ENCODE data around the gene HMG20B. TPM values are rescaled to one million over a fixed set of nuclear protein-coding genes. Genes with fewer than 3 reads are reported as not detected.
A peak's percentile ranks its signal among the peaks of the same experiment; 100 is the strongest.

HMG20B gene
- polyA plus RNA-seq, 1 donor (not counting 4 experiments of a cell fraction or from before 2014, with no cell fraction given): 27.9 TPM

GRCh38 chr19:3605361-3605760 lies 32.6 kb downstream of the HMG20B start:
- dilution Hi-C loops (cut with MboI; ENCODE audit: extremely low pct_ligation_motif_present, low sequenced_read_pairs): no loop called here
- Histone ChIP-seq H3K4me3 (ENCODE audit: control insufficient read depth in 2 of 3, extremely low read depth in 1 of 3, insufficient read depth in 2 of 3, low read depth in 1 of 3, low read length in 3 of 3) (no peak overlapping the region), H3K9ac (ENCODE audit: control insufficient read depth, extremely low read depth, insufficient read depth, low read length) (no peak overlapping the region), H3K4me1 (ENCODE audit: control insufficient read depth, extremely low read depth, insufficient read depth, low read length) (no peaks in the 10 kb centered on the region), H3K27ac (ENCODE audit: control insufficient read depth, insufficient read depth, low read length) (no peak overlapping the region), H3K9me3 (ENCODE audit: control insufficient read depth, low read depth, low read length) (no peaks in the 10 kb centered on the region), H3K27me3 (ENCODE audit: control insufficient read depth, extremely low read depth, insufficient read depth, low read length) (peaks cover 16% of the 10 kb centered on the region), H3K4me2 (ENCODE audit: control insufficient read depth, extremely low read depth, insufficient read depth, low read depth, low read length) (no peak overlapping the region), H3K79me2 (ENCODE audit: control insufficient read depth, insufficient read depth, low read length) (no peaks in the 10 kb centered on the region), H3K36me3 (ENCODE audit: control insufficient read depth in 2 of 2, extremely low read depth in 1 of 2, insufficient read depth in 2 of 2, low read length in 2 of 2) (no peaks in the 10 kb centered on the region), H3K9me1 (ENCODE audit: control insufficient read depth, extremely low read depth, insufficient read depth, low read length) (no peaks in the 10 kb centered on the region), H4K20me1 (ENCODE audit: control insufficient read depth, extremely low read depth, insufficient read depth, low read length) (no peaks in the 10 kb centered on the region), H2AFZ (ENCODE audit: control insufficient read depth, low read length) (no peak overlapping the region)
- no peak for FAIRE-seq
- TF ChIP-seq EZH2 (IDR thresholded peaks at IDR 0.05; ENCODE audit: low read length) (no peak), CTCF (optimal IDR thresholded peaks at IDR 0.05 in 1 of 3, IDR thresholded peaks at IDR 0.05 in 1 of 3, conservative IDR thresholded peaks at IDR 0.05 in 1 of 3; ENCODE audit: extremely low read depth in 1 of 3, insufficient read depth in 2 of 3, low read length in 3 of 3) (no peak)
- no peak for DNase-seq (ENCODE audit: low read depth, low spot score)

- H3K36me3 ChIP-seq (ENCODE audit: control insufficient read depth in 2 of 2, extremely low read depth in 1 of 2, insufficient read depth in 2 of 2, low read length in 2 of 2): no peaks in the 10 kb centered on the region
- no peak overlapping the region for H3K27ac ChIP-seq (ENCODE audit: control insufficient read depth, insufficient read depth, low read length)
- no peak overlapping the region for H2AFZ ChIP-seq (ENCODE audit: control insufficient read depth, low read length)
- dilution Hi-C loops (cut with MboI; ENCODE audit: extremely low pct_ligation_motif_present, low sequenced_read_pairs): no loop called here
- H4K20me1 ChIP-seq (ENCODE audit: control insufficient read depth, extremely low read depth, insufficient read depth, low read length): no peaks in the 10 kb centered on the region
- FAIRE-seq: no peak
- DNase-seq (ENCODE audit: low read depth, low spot score): no peak
- peaks cover 16% of the 10 kb centered on the region for H3K27me3 ChIP-seq (ENCODE audit: control insufficient read depth, extremely low read depth, insufficient read depth, low read length)
- H3K9ac ChIP-seq (ENCODE audit: control insufficient read depth, extremely low read depth, insufficient read depth, low read length): no peak overlapping the region
- H3K9me3 ChIP-seq (ENCODE audit: control insufficient read depth, low read depth, low read length): no peaks in the 10 kb centered on the region
- no peaks in the 10 kb centered on the region for H3K79me2 ChIP-seq (ENCODE audit: control insufficient read depth, insufficient read depth, low read length)
- H3K4me3 ChIP-seq (ENCODE audit: control insufficient read depth in 2 of 3, extremely low read depth in 1 of 3, insufficient read depth in 2 of 3, low read depth in 1 of 3, low read length in 3 of 3): no peak overlapping the region
- TF ChIP-seq EZH2 (IDR thresholded peaks at IDR 0.05; ENCODE audit: low read length) (peak; percentile 48), CTCF (optimal IDR thresholded peaks at IDR 0.05 in 1 of 3, IDR thresholded peaks at IDR 0.05 in 1 of 3, conservative IDR thresholded peaks at IDR 0.05 in 1 of 3; ENCODE audit: extremely low read depth in 1 of 3, insufficient read depth in 2 of 3, low read length in 3 of 3) (no peak)
- no peaks in the 10 kb centered on the region for H3K4me1 ChIP-seq (ENCODE audit: control insufficient read depth, extremely low read depth, insufficient read depth, low read length)
- H3K9me1 ChIP-seq (ENCODE audit: control insufficient read depth, extremely low read depth, insufficient read depth, low read length): no peaks in the 10 kb centered on the region
- H3K4me2 ChIP-seq (ENCODE audit: control insufficient read depth, extremely low read depth, insufficient read depth, low read depth, low read length): peak overlapping the region; percentile 22
These were observed 33.0 kb downstream of the HMG20B start for GRCh38 chr19:3605770-3606169.

Measured in keratinocyte (primary cell).